HG03571 (cell line): ENCODE measurements around the gene CD81.
"Not testable (repeated sequence)": the region's sequence is repeated elsewhere in the genome, so short reads cannot be mapped to it uniquely, and the experiment has no call there.

Experiments
- ATAC-seq: cut with Tn5 transposase; IDR thresholded peaks from one replicate; pipeline ENCODE4 v1.9.1; 2021; ENCODE audit not compliant: unreplicated experiment

CD81 gene

GRCh38 chr11:2376751-2377451, at the start of gene CD81:
TSS of gene CD81 (plus strand) at chr11:2377310. CDS start at chr11:2377550, 240 bp downstream.
- ATAC-seq: no peak

GRCh38 chr11:2328021-2328420, 49.1 kb upstream of the CD81 start:
- no peak for ATAC-seq

- ATAC-seq: no peak
Observed at GRCh38 chr11:2328656-2329354, 48.3 kb upstream of the CD81 start.

GRCh38 chr11:2329551-2329950, 47.6 kb upstream of the CD81 start:
- ATAC-seq: no peak

- no peak for ATAC-seq
Observed at GRCh38 chr11:2330696-2331095, 46.4 kb upstream of the CD81 start.

GRCh38 chr11:2331404-2331803, 45.7 kb upstream of the CD81 start:
- ATAC-seq: no peak

GRCh38 chr11:2332569-2332968, 44.5 kb upstream of the CD81 start:
- ATAC-seq: not testable (repeated sequence)

GRCh38 chr11:2333486-2334205, 43.5 kb upstream of the CD81 start:
- ATAC-seq: not testable (repeated sequence)

- not testable (repeated sequence) for ATAC-seq
Observed at GRCh38 chr11:2335286-2335685, 41.8 kb upstream of the CD81 start.

GRCh38 chr11:2338760-2339159, 38.4 kb upstream of the CD81 start:
- ATAC-seq: not testable (repeated sequence)

GRCh38 chr11:2342557-2342956, 34.6 kb upstream of the CD81 start:
- ATAC-seq: no peak

GRCh38 chr11:2342981-2343380, 34.1 kb upstream of the CD81 start:
- ATAC-seq: no peak

GRCh38 chr11:2343502-2343901, 33.6 kb upstream of the CD81 start:
- no peak for ATAC-seq

- ATAC-seq: no peak
Observed at GRCh38 chr11:2345050-2345449, 32.1 kb upstream of the CD81 start.

GRCh38 chr11:2346014-2346413, 31.1 kb upstream of the CD81 start:
- ATAC-seq: no peak

- no peak for ATAC-seq
Observed at GRCh38 chr11:2346586-2347307, 30.4 kb upstream of the CD81 start.

- ATAC-seq: no peak
Observed at GRCh38 chr11:2347308-2347830, 29.7 kb upstream of the CD81 start.

GRCh38 chr11:2348986-2349385, 28.1 kb upstream of the CD81 start:
- ATAC-seq: no peak

- ATAC-seq: no peak
Observed at GRCh38 chr11:2351701-2352100, 25.4 kb upstream of the CD81 start.

GRCh38 chr11:2352420-2352819, 24.7 kb upstream of the CD81 start:
- no peak for ATAC-seq
